Mucosa of descending colon (tissue), 3 donors: ENCODE results near the gene CHMP6. TPM values are rescaled to one million over a fixed set of nuclear protein-coding genes. Genes with fewer than 3 reads are reported as not detected.

Experiments
- ATAC-seq: fragments of 200-7000 bp; cut with Tn5 transposase; one replicate; pipeline ENCODE4 v1.9.1; 2020; ENCODE audit warnings: mild to moderate bottlenecking, moderate library complexity
- DNase-seq, 3 donors: peaks; one replicate each; pipeline ENCODE4 v3.0.0-alpha.2; 2020
- H3K36me3 ChIP-seq: fragments of 200-600 bp; one replicate; pipeline ENCODE4 v1.8.0; 2021; ENCODE audit warnings: low read depth, mild to moderate bottlenecking
- H3K4me1 ChIP-seq: fragments of 200-600 bp; one replicate; pipeline ENCODE4 v1.8.0; 2021; ENCODE audit warnings: low read depth, mild to moderate bottlenecking
- H3K4me3 ChIP-seq: fragments of 200-600 bp; one replicate; pipeline ENCODE4 v1.8.0; 2021; ENCODE audit warnings: mild to moderate bottlenecking
- H3K9me3 ChIP-seq: fragments of 200-600 bp; one replicate; pipeline ENCODE4 v1.8.0; 2021; ENCODE audit warnings: mild to moderate bottlenecking
- intact Hi-C, 2 donors: fragments of 100-400 bp; cut with DNase I in 1 of 2; cut with micrococcal nuclease in 1 of 2; formaldehyde crosslinking; loops; one replicate each; pipeline versions ENCODE4 v1.11.0 to v1.11.1; 2022; cut with DNase I, micrococcal nuclease
- total RNA-seq, 3 donors: library from RNA; stranded (reverse); fragmentation: NEBNext Ultra II Directional in 2 of 3; extraction: Animal tissue kit (Norgen Biotek cat#: 25700) in 2 of 3; gene quantifications; one replicate each; pipeline versions ENCODE4 v1.2.1 to v1.2.4, GENCODE V29; 2021 to 2023
- TF ChIP-seq, protein P1 (sequence below): fragments of 200-600 bp; IDR thresholded peaks from one replicate; pipeline ENCODE4 v1.8.0; 2022; ENCODE audit warnings: antibody characterized with exemption, mild to moderate bottlenecking
- donor health status: DM: no; HTN: no; CAD: no; lungs with moderate emphysema.
- donor health status: DM: no; HTN: no; CAD: no.
- donor health status: DM: no; HTN: yes; CAD: no.

CHMP6 gene
- total RNA-seq, 3 donors from 2014 or later: 35.1 to 43.9 (median 35.4) TPM

DNA sequence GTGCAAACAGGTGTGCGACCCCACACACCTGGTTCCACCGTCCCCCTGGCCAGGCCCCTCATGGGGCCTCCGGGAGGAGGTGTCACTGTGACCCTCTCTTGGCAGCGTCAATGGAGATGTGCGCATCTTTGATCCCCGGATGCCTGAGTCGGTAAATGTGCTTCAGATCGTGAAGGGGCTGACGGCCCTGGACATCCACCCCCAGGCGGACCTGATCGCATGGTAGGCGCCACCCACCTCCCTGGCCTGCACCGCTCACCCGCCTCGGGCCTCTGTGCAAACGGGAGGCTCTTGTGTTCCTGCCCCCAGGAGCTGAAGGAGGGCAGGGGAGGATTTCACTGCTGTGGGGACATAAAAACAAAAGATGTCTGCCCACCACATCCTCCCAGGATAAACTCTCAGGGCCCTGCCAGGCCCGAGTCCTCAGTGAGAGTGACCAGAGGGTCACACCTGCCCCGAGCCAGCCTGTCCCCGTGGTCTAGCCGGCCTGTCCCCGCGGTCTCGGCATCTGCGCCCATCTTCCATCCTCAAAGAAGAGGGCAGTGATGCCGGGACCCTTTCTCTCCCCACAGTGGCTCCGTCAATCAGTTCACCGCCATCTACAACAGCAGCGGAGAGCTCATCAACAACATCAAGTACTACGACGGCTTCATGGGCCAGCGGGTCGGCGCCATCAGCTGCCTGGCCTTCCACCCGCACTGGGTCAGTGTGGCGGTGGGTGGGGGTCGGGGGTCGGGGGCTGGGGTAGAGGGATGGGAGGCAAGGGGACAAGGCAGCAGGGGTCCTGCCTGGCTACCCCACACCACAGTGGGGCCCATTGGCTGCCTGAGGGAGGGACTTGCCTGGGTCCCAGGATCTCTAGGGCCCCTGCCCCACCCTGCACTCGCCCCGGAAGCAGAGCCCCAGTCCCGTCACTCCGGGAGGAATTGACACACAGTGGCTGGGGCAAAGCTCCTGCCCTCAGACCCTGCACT, 29.0 kb upstream of the CHMP6 start:
- intact Hi-C loops: no loop called here
- Histone ChIP-seq H3K9me3 (no peaks in the 10 kb centered on the region), H3K4me1 (no peaks in the 10 kb centered on the region), H3K36me3 (no peaks in the 10 kb centered on the region), H3K4me3 (no peak overlapping the region)
- ATAC-seq: no peak
- DNase-seq: no peak
- TF ChIP-seq, protein P1, sequence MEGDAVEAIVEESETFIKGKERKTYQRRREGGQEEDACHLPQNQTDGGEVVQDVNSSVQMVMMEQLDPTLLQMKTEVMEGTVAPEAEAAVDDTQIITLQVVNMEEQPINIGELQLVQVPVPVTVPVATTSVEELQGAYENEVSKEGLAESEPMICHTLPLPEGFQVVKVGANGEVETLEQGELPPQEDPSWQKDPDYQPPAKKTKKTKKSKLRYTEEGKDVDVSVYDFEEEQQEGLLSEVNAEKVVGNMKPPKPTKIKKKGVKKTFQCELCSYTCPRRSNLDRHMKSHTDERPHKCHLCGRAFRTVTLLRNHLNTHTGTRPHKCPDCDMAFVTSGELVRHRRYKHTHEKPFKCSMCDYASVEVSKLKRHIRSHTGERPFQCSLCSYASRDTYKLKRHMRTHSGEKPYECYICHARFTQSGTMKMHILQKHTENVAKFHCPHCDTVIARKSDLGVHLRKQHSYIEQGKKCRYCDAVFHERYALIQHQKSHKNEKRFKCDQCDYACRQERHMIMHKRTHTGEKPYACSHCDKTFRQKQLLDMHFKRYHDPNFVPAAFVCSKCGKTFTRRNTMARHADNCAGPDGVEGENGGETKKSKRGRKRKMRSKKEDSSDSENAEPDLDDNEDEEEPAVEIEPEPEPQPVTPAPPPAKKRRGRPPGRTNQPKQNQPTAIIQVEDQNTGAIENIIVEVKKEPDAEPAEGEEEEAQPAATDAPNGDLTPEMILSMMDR: no peak

DNA sequence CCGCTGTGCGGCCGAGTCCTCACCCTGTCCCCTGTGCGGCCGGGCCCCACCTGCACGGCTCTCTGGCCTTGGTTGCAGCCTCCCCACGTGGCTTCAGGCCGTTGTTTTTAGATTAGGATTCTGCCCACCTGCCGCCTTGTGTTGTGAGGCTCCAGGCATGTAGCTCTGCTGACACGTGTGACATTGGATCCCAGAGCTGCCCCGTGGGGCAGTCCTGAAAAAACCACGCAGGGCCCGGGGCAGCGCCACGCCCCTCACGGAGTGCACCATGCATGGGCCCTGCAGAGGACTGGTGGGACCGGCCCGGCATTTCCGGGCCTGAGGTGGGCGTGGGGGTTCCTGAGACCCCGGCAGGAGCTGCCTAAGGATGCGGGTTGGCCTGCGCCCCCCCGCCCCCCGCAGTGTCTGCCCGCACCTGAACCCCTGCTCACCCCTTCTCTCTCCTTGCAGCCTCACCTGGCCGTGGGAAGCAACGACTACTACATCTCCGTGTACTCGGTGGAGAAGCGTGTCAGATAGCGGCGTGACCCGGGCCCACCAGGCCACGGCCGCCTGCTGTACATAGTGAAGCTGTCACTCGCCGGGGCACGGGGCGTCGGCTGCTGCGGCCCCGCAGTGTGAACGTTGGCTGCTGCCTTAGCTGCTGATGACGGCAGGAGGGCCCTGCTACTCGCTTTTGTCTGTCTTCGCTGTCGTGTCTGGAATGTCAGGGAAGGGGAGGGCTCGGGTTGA, 27.7 kb upstream of the CHMP6 start:
- H3K4me1 ChIP-seq: no peaks in the 10 kb centered on the region
- intact Hi-C loops: no loop called here
- no peaks in the 10 kb centered on the region for H3K36me3 ChIP-seq

DNA sequence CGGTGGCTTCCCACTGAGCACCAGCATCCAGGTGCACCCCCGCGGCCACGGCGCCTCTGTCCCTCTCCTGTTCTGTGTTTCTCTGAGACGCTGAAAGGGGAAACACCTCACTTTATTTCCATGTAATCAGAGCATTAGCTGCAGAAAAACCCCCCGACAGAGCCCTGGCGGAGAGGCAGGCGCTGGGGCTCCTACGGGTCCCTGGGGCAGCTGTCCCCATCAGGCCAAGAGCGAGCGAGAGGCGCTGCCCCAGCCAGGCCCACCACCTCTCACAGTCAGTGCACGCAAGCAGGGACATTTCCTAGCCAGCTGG, 27.1 kb upstream of the CHMP6 start:
- intact Hi-C loops: no loop called here
- Histone ChIP-seq H3K9me3 (no peaks in the 10 kb centered on the region), H3K36me3 (no peaks in the 10 kb centered on the region), H3K4me1 (no peaks in the 10 kb centered on the region), H3K4me3 (no peak overlapping the region)
- ATAC-seq (no peak), DNase-seq (no peak)
- TF ChIP-seq, protein P1: no peak

More for the DNA sequence above, 27.7 kb upstream of the CHMP6 start:
- DNase-seq (peak in 1 of 3 donors; percentile 47), ATAC-seq (no peak)
- Histone ChIP-seq H3K9me3 (no peaks in the 10 kb centered on the region), H3K4me3 (no peak overlapping the region)
- TF ChIP-seq, protein P1: no peak

DNA sequence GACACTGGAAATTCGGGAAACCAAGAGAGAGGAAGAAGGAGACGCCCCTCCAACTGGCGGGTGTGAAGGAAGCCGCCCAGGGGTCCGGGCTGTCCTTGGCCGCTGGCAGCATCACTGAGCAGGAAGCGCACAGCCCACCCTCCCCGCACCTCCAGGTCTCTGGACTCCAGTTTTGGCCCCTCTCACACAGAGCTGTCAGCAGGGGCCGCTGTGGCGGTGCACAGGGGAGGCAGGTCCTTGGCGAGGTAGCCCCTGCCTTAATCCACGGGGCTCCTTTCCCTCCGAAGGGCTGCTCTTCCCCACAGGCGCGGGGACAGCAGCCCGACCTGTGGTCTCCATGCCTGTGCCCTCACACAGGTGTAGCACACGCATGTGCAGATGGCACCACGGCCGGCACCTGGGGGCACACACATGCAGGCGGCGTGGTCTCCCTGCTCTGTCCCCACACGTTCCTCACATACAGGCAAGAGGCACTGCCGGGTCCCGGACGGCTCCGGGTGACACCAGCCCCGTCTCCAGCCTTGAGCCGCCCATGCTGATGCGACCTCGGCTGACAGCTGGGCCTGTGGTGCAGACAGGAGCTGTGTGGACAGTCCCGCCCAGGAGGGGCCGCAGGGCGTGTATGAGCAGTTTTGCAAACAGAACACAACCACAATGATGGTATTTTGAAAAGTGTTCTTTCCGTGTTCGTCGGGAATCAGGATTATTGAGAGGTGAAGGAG, 26.6 kb upstream of the CHMP6 start:
- TF ChIP-seq, protein P1: no peak
- DNase-seq: peak in 1 of 3 donors; percentile 50
- Histone ChIP-seq H3K4me1 (no peaks in the 10 kb centered on the region), H3K36me3 (no peaks in the 10 kb centered on the region), H3K9me3 (no peaks in the 10 kb centered on the region), H3K4me3 (no peak overlapping the region)
- intact Hi-C loops: no loop called here
- no peak for ATAC-seq

DNA sequence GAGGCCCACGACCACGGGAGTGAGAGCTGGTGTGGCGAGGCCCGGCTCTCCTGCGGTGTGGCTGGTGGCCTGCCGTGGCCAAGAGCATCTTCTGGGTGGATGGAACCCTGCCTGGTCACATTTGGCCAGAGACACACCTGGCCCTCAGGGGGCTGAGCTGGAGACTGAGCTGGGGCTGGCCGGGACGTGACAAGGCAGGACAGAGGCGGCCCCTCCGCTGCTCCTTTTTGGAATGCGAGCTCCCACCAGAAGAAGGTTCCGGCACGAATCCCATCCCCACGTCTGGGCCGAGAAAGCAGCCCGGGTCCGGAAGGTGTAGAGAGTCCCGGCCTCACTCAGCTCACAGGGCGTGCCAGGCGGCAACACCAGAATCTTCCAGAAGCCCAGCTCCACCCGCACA, 26.0 kb upstream of the CHMP6 start:
- ATAC-seq (no peak), DNase-seq (peak in 2 of 3 donors; percentile 17 to 43)
- no peak overlapping the region for H3K4me3 ChIP-seq
- H3K9me3 ChIP-seq: no peaks in the 10 kb centered on the region
- TF ChIP-seq, protein P1: no peak
- H3K36me3 ChIP-seq: no peaks in the 10 kb centered on the region
- intact Hi-C loops: no loop called here
- no peaks in the 10 kb centered on the region for H3K4me1 ChIP-seq
